ENCODE data around the gene CFAP141.

- TF ChIP-seq CTCF (conservative IDR thresholded peaks at IDR 0.05; ENCODE audit: low read length): no peak
- TF ChIP-seq EZH2phosphoT487 (IDR thresholded peaks at IDR 0.05; ENCODE audit: borderline replicate concordance): no peak
Observed at GRCh38 chr1:154220970-154221277, 14.8 kb upstream of the CFAP141 start.

Data from Loucy (cell line).